ENCODE data around the gene COL23A1.
"Not testable (repeated sequence)": the region's sequence is repeated elsewhere in the genome, so short reads cannot be mapped to it uniquely, and the experiment has no call there.

COL23A1 gene

DNA sequence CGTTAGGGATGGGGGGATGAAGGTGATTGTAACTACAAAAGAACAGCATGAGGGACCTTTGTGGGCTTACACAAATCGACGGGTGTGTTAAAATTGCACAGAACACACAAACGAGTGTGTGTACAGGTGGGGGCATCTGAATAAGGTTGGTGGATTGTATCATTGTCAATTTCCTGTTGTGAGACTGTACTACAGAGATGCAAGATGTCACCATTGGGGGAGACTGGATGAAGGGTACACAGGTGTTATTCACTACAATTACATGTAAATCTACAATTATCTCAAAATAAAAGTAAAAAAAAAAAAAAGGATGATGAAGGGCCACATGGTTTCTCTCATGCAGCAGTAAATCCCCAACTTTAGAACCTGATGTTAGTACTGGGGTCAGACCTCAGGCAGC, 326.1 kb downstream of the COL23A1 start:
- no peak for DNase-seq (ENCODE audit: low read depth, low spot score)

GRCh38 chr5:178261666-178262600, 328.3 kb downstream of the COL23A1 start:
- no peak overlapping the region for H3K4me3 ChIP-seq (ENCODE audit: low read length)
- DNase-seq (ENCODE audit: low read depth, low spot score) = no peak

More for the DNA sequence above, 326.1 kb downstream of the COL23A1 start:
- H3K4me3 ChIP-seq (ENCODE audit: low read length) = no peak overlapping the region

DNA sequence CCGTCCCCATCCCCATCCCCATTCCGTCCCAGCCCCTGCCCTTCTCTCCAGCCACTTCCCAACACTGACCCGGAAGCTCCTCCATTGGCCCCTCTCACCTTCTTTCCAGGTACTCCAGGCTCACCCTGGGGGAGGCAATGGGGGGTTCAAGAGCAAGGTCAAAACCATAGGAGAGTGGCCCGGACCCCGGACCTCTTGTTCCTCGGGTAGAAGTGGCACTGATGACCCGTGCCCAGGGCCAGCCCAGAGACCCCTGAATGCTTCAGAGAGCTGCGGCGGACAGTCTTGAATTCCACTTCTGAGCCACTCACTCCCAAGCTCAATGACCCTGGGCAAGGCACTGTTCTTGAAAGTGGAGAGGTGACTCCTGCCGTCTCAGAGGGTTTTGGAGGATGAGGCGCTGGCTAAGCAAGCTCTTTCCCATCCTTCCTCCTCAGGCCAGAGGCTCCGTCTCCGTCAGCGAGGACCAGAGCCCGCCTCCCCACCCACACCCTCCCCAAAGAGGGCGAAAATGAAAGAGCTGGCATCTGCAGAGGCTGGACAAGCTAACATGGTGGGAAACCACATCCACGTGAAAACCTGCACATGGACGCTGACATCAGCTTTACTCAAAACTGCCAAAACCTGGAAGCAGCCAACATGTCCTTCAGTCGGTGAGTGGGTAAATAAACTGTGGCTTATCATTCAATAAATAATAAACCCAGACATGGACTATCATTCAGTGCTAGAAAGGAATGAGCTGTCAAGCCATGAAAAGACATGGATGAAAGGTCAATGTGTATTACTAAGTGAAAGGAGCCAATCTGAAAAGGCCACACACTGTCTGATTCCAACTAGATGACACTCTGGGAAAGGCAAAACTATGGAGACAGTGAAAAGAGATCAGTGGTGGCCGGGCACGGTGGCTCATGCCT, 330.3 kb downstream of the COL23A1 start:
- no peak for DNase-seq (ENCODE audit: low read depth, low spot score)
- H3K4me3 ChIP-seq (ENCODE audit: low read length) = no peak overlapping the region

GRCh38 chr5:178257650-178258049, 332.5 kb downstream of the COL23A1 start:
- no peak overlapping the region for H3K4me3 ChIP-seq (ENCODE audit: low read length)
- no peak for DNase-seq (ENCODE audit: low read depth, low spot score)

GRCh38 chr5:178256746-178257145, 333.4 kb downstream of the COL23A1 start:
- H3K4me3 ChIP-seq (ENCODE audit: low read length) = no peak overlapping the region
- DNase-seq (ENCODE audit: low read depth, low spot score) = no peak

GRCh38 chr5:178253632-178254031, 336.6 kb downstream of the COL23A1 start:
- H3K4me3 ChIP-seq (ENCODE audit: low read length); DNase-seq (ENCODE audit: low read depth, low spot score): not testable (repeated sequence)

- no peak for DNase-seq (ENCODE audit: low read depth, low spot score)
- no peak overlapping the region for H3K4me3 ChIP-seq (ENCODE audit: low read length)
Measured at GRCh38 chr5:178252258-178252657, 337.9 kb downstream of the COL23A1 start.

GRCh38 chr5:178250263-178250662, 339.9 kb downstream of the COL23A1 start:
- no peak for DNase-seq (ENCODE audit: low read depth, low spot score)
- H3K4me3 ChIP-seq (ENCODE audit: low read length) = no peak overlapping the region

DNA sequence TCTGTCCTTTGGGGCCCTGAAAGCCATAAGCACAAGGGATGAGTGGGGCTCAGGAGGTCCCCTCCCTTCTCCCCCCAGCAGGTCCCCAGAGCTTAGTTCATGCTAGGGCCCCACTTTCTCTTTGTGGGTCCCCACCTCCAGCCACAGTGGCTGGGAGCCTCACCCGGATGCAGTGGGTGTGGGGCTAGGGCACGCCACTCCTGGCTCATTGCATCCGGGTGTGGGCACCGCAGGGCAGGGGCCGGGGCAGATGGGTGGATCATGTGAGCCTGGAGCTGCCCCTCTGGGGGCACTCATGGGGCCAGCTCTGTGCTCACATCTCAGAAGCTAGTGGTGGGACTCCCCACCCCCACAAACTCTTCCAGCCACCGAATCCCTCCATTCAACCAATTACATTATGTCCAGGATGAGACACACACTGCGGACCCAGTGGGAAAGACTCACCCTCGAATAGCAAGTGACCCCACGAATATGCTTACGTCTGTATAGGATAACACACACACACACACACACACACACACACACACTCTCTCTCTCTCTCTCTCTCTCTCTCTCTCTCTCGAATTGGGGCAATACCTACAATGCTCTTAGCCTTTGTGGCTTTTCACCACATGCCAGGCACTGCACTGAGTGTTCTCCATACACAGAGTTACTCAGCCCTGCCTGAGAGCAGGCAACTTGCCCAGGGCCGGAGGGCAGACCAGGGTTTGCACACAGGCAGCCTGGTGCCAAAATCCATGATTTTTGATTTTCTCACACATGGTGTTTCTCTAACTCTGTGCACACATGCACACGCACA, 340.8 kb downstream of the COL23A1 start:
- no peak overlapping the region for H3K4me3 ChIP-seq (ENCODE audit: low read length)
- peak; percentile 82 for DNase-seq (ENCODE audit: low read depth, low spot score)

GRCh38 chr5:178248750-178249149, 341.4 kb downstream of the COL23A1 start:
- DNase-seq (ENCODE audit: low read depth, low spot score) = no peak
- no peak overlapping the region for H3K4me3 ChIP-seq (ENCODE audit: low read length)

DNA sequence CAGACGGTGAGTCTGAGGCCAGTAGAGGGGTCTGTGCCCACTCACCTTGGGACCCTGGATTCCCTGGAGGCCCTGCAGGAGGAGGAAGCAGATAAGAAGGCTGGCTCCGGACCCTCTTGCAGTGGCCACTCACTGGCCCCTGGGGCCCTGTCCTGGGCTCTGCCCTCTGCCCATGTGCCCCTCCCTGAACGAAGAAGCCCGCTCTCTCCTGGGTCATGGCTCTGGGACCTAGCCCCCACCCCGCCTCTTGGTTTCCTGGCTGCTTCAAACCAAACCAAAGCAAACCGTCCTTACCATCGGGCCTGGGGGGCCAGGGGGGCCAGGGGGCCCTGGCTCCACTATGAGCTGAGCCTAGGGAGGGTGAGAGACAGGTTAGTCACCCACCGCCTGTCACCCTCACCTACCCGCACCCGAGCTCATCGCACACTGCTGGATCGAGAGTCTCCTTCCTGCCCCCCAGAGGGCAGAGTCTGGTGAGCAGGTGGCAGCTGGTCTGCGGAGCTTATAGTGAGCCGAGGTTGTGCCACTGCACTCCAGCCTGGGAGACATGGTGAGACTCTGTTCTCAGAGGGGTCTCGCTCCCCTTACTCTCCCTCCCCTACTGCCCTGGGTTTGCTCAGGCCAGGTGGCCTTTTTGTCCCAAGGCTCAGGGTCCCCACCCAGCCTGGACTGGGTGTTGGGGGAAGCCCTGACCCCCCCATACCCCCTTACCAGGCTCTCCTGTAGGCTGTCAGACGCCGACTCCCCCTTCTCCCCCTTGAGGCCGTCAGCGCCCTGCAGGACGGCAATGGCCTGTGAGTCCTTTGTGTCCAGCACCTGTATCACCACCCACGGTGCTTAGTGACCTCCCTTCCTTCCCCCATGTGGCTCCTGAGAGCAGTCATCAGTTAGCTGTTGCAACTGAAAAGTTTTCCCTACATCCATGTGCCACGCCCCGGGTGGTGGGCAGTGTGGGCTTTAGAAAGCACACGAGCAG, 342.4 kb downstream of the COL23A1 start:
- no peak for DNase-seq (ENCODE audit: low read depth, low spot score)
- no peak overlapping the region for H3K4me3 ChIP-seq (ENCODE audit: low read length)

DNA sequence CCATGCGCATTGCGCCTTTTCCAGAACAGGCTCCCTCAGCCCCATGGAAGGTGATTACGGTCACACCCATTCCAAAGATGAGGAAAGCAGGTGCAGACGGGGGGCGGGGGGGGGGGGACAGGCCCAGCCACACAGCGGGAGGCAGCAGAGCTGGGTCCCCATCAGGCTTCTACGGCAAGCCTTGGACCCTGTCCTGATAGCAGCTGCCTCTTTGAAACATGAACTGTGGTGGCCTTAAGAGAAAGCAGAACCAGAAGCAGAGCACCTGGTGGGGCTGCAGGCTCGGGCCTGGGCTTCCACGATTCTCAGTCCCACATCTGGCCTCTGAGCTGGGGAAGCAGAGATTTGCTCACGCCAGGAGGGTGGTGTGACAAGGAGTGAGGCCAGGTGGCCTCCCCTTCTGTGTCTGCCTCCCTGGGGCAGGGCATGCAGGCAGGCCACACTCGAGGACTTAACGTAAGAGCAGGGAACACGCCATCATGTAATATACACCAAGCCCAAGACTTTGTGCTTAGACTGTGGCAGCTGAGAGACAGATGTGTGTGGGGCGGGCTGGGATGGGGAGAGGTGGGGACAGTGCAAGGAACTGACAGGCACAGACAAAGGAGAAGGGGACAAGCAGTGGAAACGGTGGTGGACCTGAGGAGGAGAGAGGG, 343.4 kb downstream of the COL23A1 start:
- DNase-seq (ENCODE audit: low read depth, low spot score) = no peak
- H3K4me3 ChIP-seq (ENCODE audit: low read length) = no peak overlapping the region

GRCh38 chr5:178245389-178245788, 344.8 kb downstream of the COL23A1 start:
- no peak overlapping the region for H3K4me3 ChIP-seq (ENCODE audit: low read length)
- DNase-seq (ENCODE audit: low read depth, low spot score) = no peak

- no peak for DNase-seq (ENCODE audit: low read depth, low spot score)
- H3K4me3 ChIP-seq (ENCODE audit: low read length) = no peak overlapping the region
Measured at GRCh38 chr5:178244576-178244975, 345.6 kb downstream of the COL23A1 start.

- no peak for DNase-seq (ENCODE audit: low read depth, low spot score)
Measured at GRCh38 chr5:178242416-178242815, 347.8 kb downstream of the COL23A1 start.

GRCh38 chr5:178241688-178242231, 348.4 kb downstream of the COL23A1 start:
- no peak for DNase-seq (ENCODE audit: low read depth, low spot score)

More at GRCh38 chr5:178242416-178242815, 347.8 kb downstream of the COL23A1 start:
- no peak overlapping the region for H3K4me3 ChIP-seq (ENCODE audit: low read length)

DNA sequence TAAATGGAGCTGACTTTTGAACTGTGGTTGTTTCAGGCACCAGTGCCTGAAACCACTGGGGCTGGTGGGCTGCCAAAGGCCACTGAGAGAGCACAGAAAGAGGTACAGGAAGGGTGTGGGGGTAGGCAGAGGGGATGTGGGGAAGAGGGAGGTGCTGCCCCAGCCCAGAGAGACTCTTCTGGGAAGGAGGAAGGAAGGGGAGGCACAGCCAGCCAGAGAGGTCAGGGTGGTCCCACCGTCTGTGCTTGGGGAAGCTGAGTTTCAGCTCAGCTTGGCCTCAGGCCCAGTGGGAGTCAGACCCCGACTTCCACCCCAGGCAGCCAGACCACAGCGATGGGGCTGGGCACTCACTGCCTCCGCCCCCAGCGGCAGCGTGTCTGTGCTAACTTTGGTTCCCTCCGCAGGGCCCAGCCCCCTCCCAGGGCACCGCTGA, 348.9 kb downstream of the COL23A1 start:
- DNase-seq (ENCODE audit: low read depth, low spot score) = no peak
- no peak overlapping the region for H3K4me3 ChIP-seq (ENCODE audit: low read length)

More at GRCh38 chr5:178241688-178242231, 348.4 kb downstream of the COL23A1 start:
- no peak overlapping the region for H3K4me3 ChIP-seq (ENCODE audit: low read length)
